CD14-positive monocyte (primary cell): ENCODE data around the gene NRXN3. TPM values are rescaled to one million over a fixed set of nuclear protein-coding genes. Genes with fewer than 3 reads are reported as not detected.

Experiments used
- DNase-seq, 3 donors: peaks; one replicate each; pipeline ENCODE4 v3.0.0-alpha.2; 2011 to 2022
- H2AFZ ChIP-seq: 2 replicates; pipeline ENCODE4 v1.6.0; 2012; ENCODE audit warnings: mild to moderate bottlenecking, low read depth, low read length, inconsistent platforms; ENCODE audit not compliant: insufficient read depth, poor library complexity, severe bottlenecking
- H3K27ac ChIP-seq, 2 donors: 1 replicate in 1 of 2; 2 replicates in 1 of 2; pipeline ENCODE4 v1.5.1; 2012 to 2013; ENCODE audit warnings: low read length in 2 of 2, control low read depth in 1 of 2, inconsistent platforms in 1 of 2, low read depth in 1 of 2, mild to moderate bottlenecking in 1 of 2
- H3K27me3 ChIP-seq, 2 donors: one replicate each; pipeline versions ENCODE4 v1.6.0 to v1.6.1; 2011 to 2013; ENCODE audit warnings: low read length in 2 of 2; ENCODE audit not compliant: control insufficient read depth in 2 of 2, insufficient read depth in 2 of 2
- H3K36me3 ChIP-seq, 2 donors: replicated peaks in 1 of 2; 1 replicate in 1 of 2; 2 replicates in 1 of 2; pipeline versions ENCODE4 v1.5.1 to v1.6.1; 2012 to 2013; ENCODE audit warnings: low read length in 2 of 2, control low read depth in 1 of 2, inconsistent platforms in 1 of 2, mild to moderate bottlenecking in 1 of 2; ENCODE audit not compliant: insufficient read depth in 2 of 2, control insufficient read depth in 1 of 2
- H3K4me1 ChIP-seq, 2 donors: 1 replicate in 1 of 2; 2 replicates in 1 of 2; pipeline versions ENCODE4 v1.5.1 to v1.6.1; 2012 to 2013; ENCODE audit warnings: low read length in 2 of 2, control low read depth in 1 of 2, inconsistent platforms in 1 of 2, mild to moderate bottlenecking in 1 of 2, moderate library complexity in 1 of 2; ENCODE audit not compliant: insufficient read depth in 2 of 2, control insufficient read depth in 1 of 2
- H3K4me2 ChIP-seq: replicated peaks from 2 replicates; pipeline ENCODE3; 2012; ENCODE audit warnings: low read length, moderate library complexity, mild to moderate bottlenecking; ENCODE audit not compliant: poor library complexity, severe bottlenecking; ENCODE audit errors: extremely low read depth
- H3K4me3 ChIP-seq, 3 experiments: fragments of 200-600 bp in 1 of 3; sonication (generic) in 1 of 3; replicated peaks in 1 of 3; 1 replicate in 2 of 3; 2 replicates in 1 of 3; pipeline ENCODE4 v1.5.1; 2011 to 2013; ENCODE audit warnings: low read length in 3 of 3, mild to moderate bottlenecking in 3 of 3, control low read depth in 2 of 3, low read depth in 2 of 3, inconsistent platforms in 1 of 3, moderate library complexity in 1 of 3
- H3K79me2 ChIP-seq: 2 replicates; pipeline ENCODE4 v1.6.0; 2012; ENCODE audit warnings: mild to moderate bottlenecking, control low read depth, inconsistent platforms, low read length, moderate library complexity; ENCODE audit not compliant: insufficient read depth
- H3K9ac ChIP-seq: 2 replicates; pipeline ENCODE4 v1.6.0; 2017; ENCODE audit warnings: low read length, mild to moderate bottlenecking; ENCODE audit not compliant: insufficient read depth, poor library complexity, severe bottlenecking
- H3K9me3 ChIP-seq, 2 donors: replicated peaks in 1 of 2; 1 replicate in 1 of 2; 2 replicates in 1 of 2; pipeline versions ENCODE4 v1.5.1 to v1.6.1; 2012 to 2013; ENCODE audit warnings: low read length in 2 of 2, control low read depth in 1 of 2; ENCODE audit not compliant: control insufficient read depth in 1 of 2, insufficient read depth in 1 of 2
- H4K20me1 ChIP-seq: 2 replicates; pipeline ENCODE4 v1.6.0; 2012; ENCODE audit warnings: mild to moderate bottlenecking, low read length, control low read depth, moderate library complexity; ENCODE audit not compliant: insufficient read depth
- H3K27ac Mint-ChIP-seq, 7 donors: one replicate each; pipeline ENCODE4 v1.8.0; 2020; ENCODE audit warnings: mild to moderate bottlenecking in 7 of 7, mixed read lengths in 7 of 7, moderate library complexity in 6 of 7, inconsistent platforms in 2 of 7
- H3K27me3 Mint-ChIP-seq, 3 donors: one replicate each; pipeline ENCODE4 v1.8.0; 2021 to 2022; ENCODE audit warnings: low read depth in 3 of 3, mild to moderate bottlenecking in 3 of 3, mixed read lengths in 3 of 3, moderate library complexity in 3 of 3, inconsistent platforms in 1 of 3
- H3K36me3 Mint-ChIP-seq, 2 donors: one replicate each; pipeline ENCODE4 v1.8.0; 2020; ENCODE audit warnings: mixed read lengths in 2 of 2, inconsistent platforms in 1 of 2, mild to moderate bottlenecking in 1 of 2
- H3K4me1 Mint-ChIP-seq: one replicate; pipeline ENCODE4 v1.8.0; 2020; ENCODE audit warnings: mild to moderate bottlenecking, mixed read lengths
- H3K4me3 Mint-ChIP-seq, 2 donors: one replicate each; pipeline ENCODE4 v1.8.0; 2020; ENCODE audit warnings: mild to moderate bottlenecking in 2 of 2, mixed read lengths in 2 of 2, moderate library complexity in 1 of 2
- H3K9me3 Mint-ChIP-seq, 7 donors: one replicate each; pipeline ENCODE4 v1.8.0; 2020 to 2022; ENCODE audit warnings: mixed read lengths in 7 of 7, mild to moderate bottlenecking in 6 of 7, moderate library complexity in 6 of 7, inconsistent platforms in 2 of 7
- CTCF ChIP-seq: fragments of 200-600 bp; IDR thresholded peaks from one replicate; pipeline ENCODE4 v1.8.0; 2022; ENCODE audit warnings: antibody characterized with exemption, mild to moderate bottlenecking
- WGBS: methylation state at CpG from one replicate; pipeline ENCODE4 v1.1.5; 2013; ENCODE audit warnings: missing lambda C conversion rate; ENCODE audit not compliant: insufficient coverage; 5-methylcytosine and 5-hydroxymethylcytosine counted together
- intact Hi-C, 2 donors: fragments of 100-400 bp; cut with micrococcal nuclease; formaldehyde crosslinking; loops; one replicate each; pipeline versions ENCODE4 v1.15.0 to v1.15.1; 2023
- polyA plus RNA-seq, 3 donors: library from polyadenylated mRNA; depleted of rRNA in 1 of 3; unstranded in 2 of 3; stranded (reverse) in 1 of 3; fragments of 300-500 nt in 2 of 3; fragments of >200 nt in 1 of 3; fragmentation: Illumina TruSeq in 2 of 3; gene quantifications; 1 replicate in 2 of 3; 2 replicates in 1 of 3; pipeline ENCODE4 v1.2.3, GENCODE V29; 2012 to 2021

NRXN3 gene
- polyA plus RNA-seq, 3 donors, result not detected

- H3K79me2 ChIP-seq, result no peaks in the 10 kb centered on the region
- no peak overlapping the region for H3K27ac ChIP-seq
- Mint-ChIP-seq H3K4me1 (no peaks in the 10 kb centered on the region), H3K27ac (no peak overlapping the region), H3K36me3 (no peaks in the 10 kb centered on the region), H3K27me3 (peaks cover 0 to 2% (median 0%) of the 10 kb centered on the region in 3 donors), H3K4me3 (no peak overlapping the region), H3K9me3 (peaks cover 0 to 4% (median 0%) of the 10 kb centered on the region in 7 donors)
- H2AFZ ChIP-seq, result no peak overlapping the region
- H3K4me1 ChIP-seq, result no peaks in the 10 kb centered on the region
- H3K27me3 ChIP-seq, result no peaks in the 10 kb centered on the region
- no peaks in the 10 kb centered on the region for H4K20me1 ChIP-seq
- intact Hi-C loops, result no loop called here
- H3K36me3 ChIP-seq, result no peaks in the 10 kb centered on the region
- no peak overlapping the region for H3K4me2 ChIP-seq
- H3K9me3 ChIP-seq, result no peaks in the 10 kb centered on the region
- DNase-seq, result no peak
- TF ChIP-seq CTCF, result no peak
- WGBS, result 57% methylated on average over 3 of the region's 3 CpGs
- no peak overlapping the region for H3K4me3 ChIP-seq
- no peak overlapping the region for H3K9ac ChIP-seq
These were observed 1281.4 kb downstream of the NRXN3 start for GRCh38 chr14:79451601-79452000.

- no peak overlapping the region for H3K27ac ChIP-seq
- no peaks in the 10 kb centered on the region for H3K9me3 ChIP-seq
- H2AFZ ChIP-seq, result no peak overlapping the region
- TF ChIP-seq CTCF, result no peak
- Mint-ChIP-seq H3K27me3 (no peaks in the 10 kb centered on the region), H3K4me1 (no peaks in the 10 kb centered on the region), H3K36me3 (no peaks in the 10 kb centered on the region), H3K4me3 (no peak overlapping the region), H3K27ac (no peak overlapping the region), H3K9me3 (peaks cover 0 to 4% (median 0%) of the 10 kb centered on the region in 7 donors)
- H4K20me1 ChIP-seq, result no peaks in the 10 kb centered on the region
- H3K4me3 ChIP-seq, result no peak overlapping the region
- no peak overlapping the region for H3K4me2 ChIP-seq
- H3K9ac ChIP-seq, result no peak overlapping the region
- no peak for DNase-seq
- no CpG with 5 or more reads among the region's 4 CpGs for WGBS
- intact Hi-C loops, result no loop called here
- no peaks in the 10 kb centered on the region for H3K27me3 ChIP-seq
- no peaks in the 10 kb centered on the region for H3K36me3 ChIP-seq
- H3K79me2 ChIP-seq, result no peaks in the 10 kb centered on the region
- H3K4me1 ChIP-seq, result no peaks in the 10 kb centered on the region
These were observed 1283.1 kb downstream of the NRXN3 start for GRCh38 chr14:79453276-79453675.
